Measurements from ENCODE around the gene LRRC74B. TPM values are rescaled to one million over a fixed set of nuclear protein-coding genes. Genes with fewer than 3 reads are reported as not detected.
"Not testable (repeated sequence)": the region's sequence is repeated elsewhere in the genome, so short reads cannot be mapped to it uniquely, and the experiment has no call there.

Gene LRRC74B
- total and polyA plus RNA-seq, 2 experiments from 2014 or later, result not detected

DNA sequence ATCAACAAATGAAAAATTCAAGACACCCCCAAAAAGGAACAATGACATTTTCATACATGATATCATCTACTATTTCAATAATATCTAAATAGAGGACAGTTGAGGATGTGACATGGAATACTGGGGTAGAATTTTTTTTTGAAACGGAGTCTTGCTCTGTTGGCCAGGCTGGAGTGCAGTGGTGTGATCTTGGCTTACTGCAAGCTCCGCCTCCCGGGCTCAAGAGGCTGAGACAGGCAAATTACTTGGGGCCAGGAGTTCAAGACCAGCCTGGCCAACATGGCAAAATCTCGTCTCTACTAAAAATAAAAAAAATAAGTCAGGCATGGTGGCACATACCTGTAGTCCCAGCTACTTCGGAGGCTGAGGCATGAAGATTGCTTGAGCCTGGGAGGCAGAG, 41.4 kb downstream of the LRRC74B start:
- no peak overlapping the region for H3K27ac Mint-ChIP-seq
- H3K27me3 Mint-ChIP-seq (ENCODE audit: insufficient read depth, low read depth, poor library complexity), result peaks cover 5% of the 10 kb centered on the region
- ATAC-seq, result no peak

DNA sequence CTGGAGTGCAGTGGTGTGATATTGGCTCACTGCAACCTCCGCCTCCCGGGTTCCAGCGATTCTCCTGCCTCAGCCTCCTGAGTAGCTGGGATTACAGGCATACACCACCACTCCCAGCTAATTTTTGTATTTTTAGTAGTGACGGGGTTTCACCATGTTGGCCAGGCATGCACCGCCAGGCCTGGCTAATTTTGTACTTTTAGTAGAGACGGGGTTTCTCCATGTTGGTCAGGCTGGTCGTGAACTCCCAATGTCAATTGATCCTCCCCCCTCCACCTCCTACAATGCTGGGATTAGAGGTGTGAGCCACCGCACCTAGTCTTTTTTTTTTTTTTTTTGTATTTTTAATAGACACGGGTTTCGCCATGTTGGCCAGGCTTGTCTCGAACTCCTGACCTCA, 42.2 kb downstream of the LRRC74B start:
- not testable (repeated sequence) for H3K4me3 ChIP-seq; H3K4me2 ChIP-seq; H3K9me2 ChIP-seq (ENCODE audit: insufficient read depth); H3K4me1 ChIP-seq (ENCODE audit: insufficient read depth); H3K27ac ChIP-seq (ENCODE audit: low read depth); H3F3A ChIP-seq (replicated peaks; ENCODE audit: low read depth); H4K20me1 ChIP-seq (replicated peaks; ENCODE audit: insufficient read depth); H3K9me3 Mint-ChIP-seq; H3K79me2 ChIP-seq (replicated peaks; ENCODE audit: insufficient read depth); H2AFZ ChIP-seq; H3K36me3 Mint-ChIP-seq (ENCODE audit: low read depth); H3K27me3 ChIP-seq (ENCODE audit: insufficient read depth); ATAC-seq; H3K36me3 ChIP-seq (ENCODE audit: insufficient read depth); H3K27ac Mint-ChIP-seq; H3K4me1 Mint-ChIP-seq; H3K27me3 Mint-ChIP-seq (ENCODE audit: insufficient read depth, low read depth, poor library complexity); DNase-seq (ENCODE audit: low spot score); H3K4me3 Mint-ChIP-seq

More for the DNA sequence above, 41.4 kb downstream of the LRRC74B start:
- no peaks in the 10 kb centered on the region for H3K9me3 Mint-ChIP-seq
- no peaks in the 10 kb centered on the region for H3F3A ChIP-seq (replicated peaks; ENCODE audit: low read depth)
- no peaks in the 10 kb centered on the region for H3K36me3 ChIP-seq (ENCODE audit: insufficient read depth)
- H3K4me2 ChIP-seq, result no peak overlapping the region
- H4K20me1 ChIP-seq (replicated peaks; ENCODE audit: insufficient read depth), result no peaks in the 10 kb centered on the region
- DNase-seq (ENCODE audit: low spot score), result no peak
- no peaks in the 10 kb centered on the region for H3K27me3 ChIP-seq (ENCODE audit: insufficient read depth)
- no peak overlapping the region for H3K27ac ChIP-seq (ENCODE audit: low read depth)
- TF ChIP-seq REST (IDR thresholded peaks at IDR 0.05; ENCODE audit: unreplicated experiment) (no peak), NANOG (IDR thresholded peaks at IDR 0.05; ENCODE audit: borderline replicate concordance) (no peak), POLR2AphosphoS5 (IDR thresholded peaks at IDR 0.05; ENCODE audit: low read depth) (no peak)
- no peaks in the 10 kb centered on the region for H3K79me2 ChIP-seq (replicated peaks; ENCODE audit: insufficient read depth)
- H3K4me3 ChIP-seq, result no peak overlapping the region
- H3K4me1 ChIP-seq (ENCODE audit: insufficient read depth), result no peaks in the 10 kb centered on the region
- H3K36me3 Mint-ChIP-seq (ENCODE audit: low read depth), result no peaks in the 10 kb centered on the region
- no peak overlapping the region for H2AFZ ChIP-seq
- no peaks in the 10 kb centered on the region for H3K9me2 ChIP-seq (ENCODE audit: insufficient read depth)
- H3K4me1 Mint-ChIP-seq, result no peaks in the 10 kb centered on the region
- H3K4me3 Mint-ChIP-seq, result no peak overlapping the region

DNA sequence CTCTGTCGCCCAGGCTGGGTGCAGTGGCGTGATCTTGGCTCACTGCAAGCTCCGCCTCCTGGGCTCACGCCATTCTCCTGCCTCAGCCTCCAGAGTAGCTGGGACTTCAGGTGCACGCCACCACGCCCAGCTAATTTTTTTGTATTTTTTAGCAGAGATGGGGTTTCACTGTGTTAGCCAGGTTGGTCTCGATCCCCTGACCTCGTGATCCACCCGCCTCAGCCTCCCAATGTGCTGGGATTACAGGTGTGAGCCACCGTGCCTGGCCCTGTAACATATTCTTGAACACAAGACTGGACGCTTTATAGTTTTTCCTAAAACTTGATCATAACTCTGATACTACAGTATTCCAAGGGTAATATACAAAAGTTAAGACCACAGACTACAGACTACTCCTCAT, 45.5 kb downstream of the LRRC74B start:
- H3K27ac ChIP-seq (ENCODE audit: low read depth); H3K4me3 ChIP-seq; H4K20me1 ChIP-seq (replicated peaks; ENCODE audit: insufficient read depth); ATAC-seq; H3K9me2 ChIP-seq (ENCODE audit: insufficient read depth); H3K27me3 ChIP-seq (ENCODE audit: insufficient read depth); H3K27me3 Mint-ChIP-seq (ENCODE audit: insufficient read depth, low read depth, poor library complexity); H3K36me3 Mint-ChIP-seq (ENCODE audit: low read depth); H3K4me3 Mint-ChIP-seq; H3K9me3 Mint-ChIP-seq; H3K79me2 ChIP-seq (replicated peaks; ENCODE audit: insufficient read depth); H3K4me1 Mint-ChIP-seq; H3K4me1 ChIP-seq (ENCODE audit: insufficient read depth); H2AFZ ChIP-seq; H3K4me2 ChIP-seq; DNase-seq (ENCODE audit: low spot score); H3F3A ChIP-seq (replicated peaks; ENCODE audit: low read depth); H3K36me3 ChIP-seq (ENCODE audit: insufficient read depth); H3K27ac Mint-ChIP-seq: not testable (repeated sequence)
